ENCODE results near the gene CDC42SE2.

DNA sequence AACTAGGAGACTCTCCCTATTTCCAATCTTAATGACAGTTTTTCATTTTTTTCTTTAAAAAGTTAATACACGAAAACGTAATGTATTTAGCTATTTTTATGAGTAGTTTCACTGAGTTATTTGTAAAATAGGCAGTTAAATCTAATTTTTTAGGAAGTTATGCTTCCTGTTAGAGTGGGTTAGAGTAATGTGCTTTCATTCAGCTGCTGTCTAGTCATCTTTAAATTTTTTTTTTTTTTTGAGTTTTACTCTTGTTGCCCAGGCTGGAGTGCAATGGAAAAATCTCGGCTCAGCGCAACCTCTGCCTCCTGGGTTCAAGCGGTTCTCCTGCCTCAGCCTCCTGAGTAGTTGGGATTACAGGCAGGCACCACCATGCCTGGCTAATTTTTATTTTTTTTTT is 34.0 kb downstream of the CDC42SE2 start:
- no peak for TF ChIP-seq CTCF (IDR thresholded peaks at IDR 0.05; ENCODE audit: insufficient read depth, low read length)
- no peak for TF ChIP-seq REST (IDR thresholded peaks at IDR 0.05; ENCODE audit: insufficient replicate concordance, low read depth)
- TF ChIP-seq POLR2AphosphoS5 (IDR thresholded peaks at IDR 0.05; ENCODE audit: low read depth) = no peak
- TF ChIP-seq SPI1 (IDR thresholded peaks at IDR 0.05; ENCODE audit: borderline replicate concordance, low read depth) = no peak
